A673 (cell line): ENCODE measurements around the gene GNB2. TPM values are rescaled to one million over a fixed set of nuclear protein-coding genes. Genes with fewer than 3 reads are reported as not detected.

ENCODE experiments used
- BruUV-seq: library from RNA; stranded (reverse); fragments of 400-500 nt; replicated peaks from 2 replicates; lab custom pipeline; 2021; lab: Mats Ljungman, UMichigan
- CTCF ChIA-PET: fragments of 300-600 bp; sonication (Branson Sonifier 250); formaldehyde crosslinking; loops from one replicate; lab custom pipeline; 2022; ENCODE audit warnings: antibody characterized with exemption; lab: Charles Lee
- POLR2A ChIA-PET: fragments of 300-600 bp; sonication (Branson Sonifier 250); formaldehyde crosslinking; loops from one replicate; lab custom pipeline; 2022; ENCODE audit warnings: antibody characterized with exemption; ENCODE audit not compliant: low non-redundant PET; lab: Charles Lee
- DNase-seq: peaks from one replicate; pipeline ENCODE4 v3.0.0-alpha.2; 2015; ENCODE audit warnings: low spot score
- H3K27ac ChIP-seq: fragments of 200-600 bp; sonication (generic); 2 replicates; pipeline ENCODE4 v1.5.1; 2016; ENCODE audit warnings: mixed run types, low read depth, mild to moderate bottlenecking, mixed read lengths, antibody characterized with exemption, low read length; ENCODE audit not compliant: poor library complexity, severe bottlenecking
- H3K27me3 ChIP-seq: fragments of 200-600 bp; sonication (generic); replicated peaks from 2 replicates; pipeline ENCODE4 v1.6.1; 2017; ENCODE audit warnings: mixed run types, low read depth, mild to moderate bottlenecking, mixed read lengths, antibody characterized with exemption, low read length; ENCODE audit not compliant: insufficient read depth, poor library complexity
- H3K36me3 ChIP-seq: fragments of 200-600 bp; sonication (generic); 2 replicates; pipeline ENCODE4 v1.6.1; 2016; ENCODE audit warnings: mixed run types, mild to moderate bottlenecking, mixed read lengths, antibody characterized with exemption, low read length; ENCODE audit not compliant: insufficient read depth, poor library complexity, severe bottlenecking
- H3K4me1 ChIP-seq: fragments of 200-600 bp; sonication (generic); 2 replicates; pipeline ENCODE4 v1.6.1; 2017; ENCODE audit warnings: mixed run types, mild to moderate bottlenecking, mixed read lengths, antibody characterized with exemption, low read length; ENCODE audit not compliant: insufficient read depth, poor library complexity, severe bottlenecking
- H3K4me3 ChIP-seq: fragments of 200-600 bp; sonication (generic); 2 replicates; pipeline ENCODE4 v1.5.1; 2016; ENCODE audit warnings: low read depth, mixed run types, mild to moderate bottlenecking, mixed read lengths, low read length; ENCODE audit not compliant: poor library complexity, severe bottlenecking
- H3K9me3 ChIP-seq: fragments of 200-600 bp; sonication (generic); 2 replicates; pipeline ENCODE4 v1.6.1; 2016; ENCODE audit warnings: mixed run types, low read depth, mild to moderate bottlenecking, mixed read lengths, antibody characterized with exemption, low read length; ENCODE audit not compliant: poor library complexity, severe bottlenecking
- EZH2 ChIP-seq: fragments of 200-600 bp; sonication (generic); IDR thresholded peaks from 2 replicates; pipeline ENCODE4 v1.6.1; 2017; ENCODE audit warnings: borderline replicate concordance, low read depth, mild to moderate bottlenecking, mixed read lengths, antibody characterized with exemption, low read length; ENCODE audit not compliant: poor library complexity, severe bottlenecking
- intact Hi-C: fragments of 100-400 bp; cut with micrococcal nuclease; formaldehyde crosslinking; loops from one replicate; pipeline ENCODE4 v1.10.0; 2022; ENCODE audit not compliant: unreplicated experiment
- total RNA-seq: library from RNA; stranded (reverse); gene quantifications from 2 replicates; pipeline ENCODE4 v1.2.3, GENCODE V29; 2021
- TF ChIP-seq, protein P1 (sequence below): fragments of 300-800, 200-600 bp; sonication (generic); conservative IDR thresholded peaks from 2 replicates; pipeline ENCODE4 v1.5.1; 2017; ENCODE audit warnings: low read depth, mild to moderate bottlenecking, antibody characterized with exemption, low read length, moderate library complexity, mixed read lengths

GNB2 gene
- total RNA-seq, 1 experiment from 2014 or later: 225 TPM

DNA sequence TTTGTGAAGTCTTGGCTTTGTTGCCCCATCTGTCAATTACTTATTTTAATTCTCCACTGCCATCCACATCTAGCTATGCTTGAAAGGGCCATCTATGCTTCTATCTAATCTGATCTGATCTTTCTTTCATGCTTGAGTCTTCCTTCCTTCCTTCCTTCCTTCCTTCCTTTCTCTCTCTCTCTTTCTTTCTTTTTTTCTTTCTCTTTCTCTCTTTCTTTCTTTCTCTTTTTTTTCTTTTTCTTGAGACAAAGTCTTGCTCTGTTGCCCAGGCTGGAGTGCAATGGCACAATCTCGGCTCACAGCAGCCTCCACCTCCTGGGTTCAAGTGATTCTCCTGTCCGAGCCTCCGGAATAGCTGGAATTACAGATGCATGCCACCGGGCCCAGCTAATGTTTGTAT is 43.5 kb upstream of the GNB2 start:
- POLR2A ChIA-PET: no interaction called here
- no TSS peak for BruUV-seq
- no peak for DNase-seq
- H3K36me3 ChIP-seq: no peaks in the 10 kb centered on the region
- CTCF ChIA-PET: no interaction called here
- H3K27me3 ChIP-seq: peaks cover 8% of the 10 kb centered on the region
- H3K27ac ChIP-seq: no peak overlapping the region
- peaks cover 10% of the 10 kb centered on the region for H3K4me1 ChIP-seq
- no peaks in the 10 kb centered on the region for H3K9me3 ChIP-seq
- TF ChIP-seq, protein P1, sequence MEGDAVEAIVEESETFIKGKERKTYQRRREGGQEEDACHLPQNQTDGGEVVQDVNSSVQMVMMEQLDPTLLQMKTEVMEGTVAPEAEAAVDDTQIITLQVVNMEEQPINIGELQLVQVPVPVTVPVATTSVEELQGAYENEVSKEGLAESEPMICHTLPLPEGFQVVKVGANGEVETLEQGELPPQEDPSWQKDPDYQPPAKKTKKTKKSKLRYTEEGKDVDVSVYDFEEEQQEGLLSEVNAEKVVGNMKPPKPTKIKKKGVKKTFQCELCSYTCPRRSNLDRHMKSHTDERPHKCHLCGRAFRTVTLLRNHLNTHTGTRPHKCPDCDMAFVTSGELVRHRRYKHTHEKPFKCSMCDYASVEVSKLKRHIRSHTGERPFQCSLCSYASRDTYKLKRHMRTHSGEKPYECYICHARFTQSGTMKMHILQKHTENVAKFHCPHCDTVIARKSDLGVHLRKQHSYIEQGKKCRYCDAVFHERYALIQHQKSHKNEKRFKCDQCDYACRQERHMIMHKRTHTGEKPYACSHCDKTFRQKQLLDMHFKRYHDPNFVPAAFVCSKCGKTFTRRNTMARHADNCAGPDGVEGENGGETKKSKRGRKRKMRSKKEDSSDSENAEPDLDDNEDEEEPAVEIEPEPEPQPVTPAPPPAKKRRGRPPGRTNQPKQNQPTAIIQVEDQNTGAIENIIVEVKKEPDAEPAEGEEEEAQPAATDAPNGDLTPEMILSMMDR: no peak
- TF ChIP-seq EZH2: no peak
- no peak overlapping the region for H3K4me3 ChIP-seq
- intact Hi-C loops: loop anchor here (5.0 kb wide), 1 partner anchor 42 kb away; the partner anchor contains the start of gene GNB2

DNA sequence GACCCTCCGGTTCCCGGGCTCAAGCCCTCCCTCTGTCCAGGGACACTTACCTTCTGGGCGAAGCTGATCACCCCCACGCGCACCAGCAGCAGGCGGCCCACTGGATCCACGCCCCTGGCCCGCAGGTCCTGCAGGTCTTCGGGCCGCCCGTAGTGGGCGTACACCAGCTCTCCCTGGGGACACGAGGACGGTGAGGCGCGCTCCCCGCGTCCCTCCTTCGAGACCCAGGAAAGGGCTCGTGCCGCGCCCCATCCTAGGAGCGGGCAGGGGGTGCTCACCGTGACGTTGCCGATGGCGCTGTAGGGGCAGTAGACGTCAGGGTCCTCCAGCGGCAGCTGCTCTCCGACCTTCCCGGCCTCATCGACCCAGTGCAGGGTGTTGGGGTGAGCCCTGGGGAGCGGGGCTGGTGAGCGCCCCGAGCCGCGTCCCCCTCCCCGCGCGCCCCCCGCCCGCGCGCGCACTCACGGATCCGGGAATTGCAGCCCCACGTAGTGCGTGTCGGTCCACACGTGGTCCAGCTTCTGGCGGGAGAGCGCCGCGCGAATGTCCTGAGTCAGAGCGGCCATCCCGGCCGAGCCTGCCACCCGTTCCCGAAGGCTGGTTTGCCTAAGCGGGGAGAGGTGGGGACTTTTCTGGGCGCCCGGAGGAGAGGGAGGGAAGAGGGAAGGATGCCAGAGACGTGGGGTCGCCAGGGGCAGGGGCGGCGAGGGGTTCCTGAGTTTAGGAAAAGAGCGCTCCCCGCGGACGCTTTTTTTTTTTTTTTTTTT is 40.4 kb upstream of the GNB2 start:
- CTCF ChIA-PET: interaction anchor here (0.6 to 0.8 kb wide), 2 partner anchors 45 to 87 kb away, joined by 3 read pairs; no protein-coding TSS in a partner anchor
- H3K27me3 ChIP-seq: peaks cover 8% of the 10 kb centered on the region
- DNase-seq: peak; percentile 61
- no peaks in the 10 kb centered on the region for H3K36me3 ChIP-seq
- no peak for TF ChIP-seq EZH2
- TF ChIP-seq, protein P1: peak; percentile 42; the same call in 1 of the 2 replicates
- peak overlapping the region; percentile 48 for H3K4me3 ChIP-seq
- H3K9me3 ChIP-seq: no peaks in the 10 kb centered on the region
- H3K27ac ChIP-seq: peak overlapping the region; percentile 15
- POLR2A ChIA-PET: interaction anchor here (0.8 kb wide), 1 partner anchor 47 kb away, joined by 13 read pairs; no protein-coding TSS in a partner anchor
- BruUV-seq: no TSS peak
- intact Hi-C loops: loop anchor here (5.0 kb wide), 1 partner anchor 39 kb away; the partner anchor contains the start of gene GNB2
- peaks cover 7% of the 10 kb centered on the region for H3K4me1 ChIP-seq

DNA sequence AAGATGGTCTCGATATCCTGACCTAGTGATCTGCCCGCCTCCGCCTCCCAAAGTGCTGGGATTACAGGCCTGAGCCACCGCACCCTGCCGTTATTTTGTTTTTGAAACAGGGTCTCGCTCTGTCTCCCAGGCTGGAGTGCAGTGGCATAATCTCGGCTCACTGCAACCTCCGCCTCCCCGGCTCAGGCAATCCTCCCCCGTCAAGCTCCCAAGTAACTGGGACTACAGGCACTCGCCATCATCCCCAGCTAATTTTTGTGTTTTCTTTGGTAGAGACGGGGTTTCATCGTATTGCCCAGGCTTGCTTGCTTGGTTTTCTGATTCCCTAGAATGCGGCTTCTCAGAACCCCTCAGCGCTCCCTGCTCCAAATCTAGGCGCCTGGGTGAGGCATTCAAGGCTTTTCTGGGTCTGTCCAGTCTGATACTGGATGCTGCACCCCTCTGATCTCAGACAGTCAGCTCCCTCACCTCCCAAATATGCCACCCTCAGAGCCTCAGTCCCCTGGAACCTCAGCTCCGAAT is 33.5 kb upstream of the GNB2 start:
- ChIA-PET CTCF (interaction anchor here (0.6 to 0.7 kb wide), 2 partner anchors 517 to 564 kb away, joined by 5 to 6 read pairs; no protein-coding TSS in a partner anchor), POLR2A (no interaction called here)
- DNase-seq: no peak
- no TSS peak for BruUV-seq
- H3K27ac ChIP-seq: no peak overlapping the region
- no peaks in the 10 kb centered on the region for H3K4me1 ChIP-seq
- intact Hi-C loops: no loop called here
- H3K27me3 ChIP-seq: no peaks in the 10 kb centered on the region
- H3K9me3 ChIP-seq: no peaks in the 10 kb centered on the region
- no peak for TF ChIP-seq EZH2
- TF ChIP-seq, protein P1: no peak
- H3K4me3 ChIP-seq: no peak overlapping the region
- no peaks in the 10 kb centered on the region for H3K36me3 ChIP-seq
